HEK293T (cell line): Measurements from ENCODE around the gene PKP2.

ENCODE experiments used
- CTCF ChIA-PET: fragments of 350-600 bp; formaldehyde crosslinking; extraction: SDS; loops from one replicate; lab custom pipeline; 2021; ENCODE audit warnings: antibody characterized with exemption, inconsistent platforms; lab: Yijun Ruan, JAX
- POLR2A ChIA-PET: fragments of 350-600 bp; formaldehyde crosslinking; extraction: SDS; loops from one replicate; lab custom pipeline; 2020; ENCODE audit warnings: antibody characterized with exemption, inconsistent platforms; lab: Yijun Ruan, JAX
- DNase-seq: peaks from one replicate; pipeline ENCODE4 v3.0.0; 2012; ENCODE audit warnings: mixed read lengths; ENCODE audit errors: extremely low spot score
- ARNT ChIP-seq: fragments of 450-650 bp; IDR thresholded peaks from 2 replicates; pipeline ENCODE4 v1.6.1; 2017; ENCODE audit warnings: mild to moderate bottlenecking
- BHLHE40 ChIP-seq: fragments of 450-650 bp; IDR thresholded peaks from 2 replicates; pipeline ENCODE4 v1.6.1; 2016; ENCODE audit warnings: mild to moderate bottlenecking, moderate library complexity, borderline replicate concordance
- CTBP1 ChIP-seq: fragments of 450-650 bp; IDR thresholded peaks from 2 replicates; pipeline ENCODE4 v1.6.1; 2016; ENCODE audit warnings: borderline replicate concordance
- ELF4 ChIP-seq: fragments of 450-650 bp; IDR thresholded peaks from 2 replicates; pipeline ENCODE4 v1.6.1; 2017; ENCODE audit warnings: antibody characterized with exemption
- FOXA1 ChIP-seq: fragments of 450-650 bp; IDR thresholded peaks from 2 replicates; pipeline ENCODE4 v1.6.1; 2016; ENCODE audit warnings: mild to moderate bottlenecking
- FOXK2 ChIP-seq: fragments of 450-650 bp; IDR thresholded peaks from 2 replicates; pipeline ENCODE4 v1.6.1; 2016; ENCODE audit warnings: mild to moderate bottlenecking
- FOXM1 ChIP-seq: fragments of 450-650 bp; IDR thresholded peaks from 2 replicates; pipeline ENCODE4 v1.6.1; 2017; ENCODE audit warnings: mild to moderate bottlenecking, borderline replicate concordance
- HDGF ChIP-seq: fragments of 450-650 bp; IDR thresholded peaks from 2 replicates; pipeline ENCODE4 v1.6.1; 2017; ENCODE audit warnings: antibody characterized with exemption, borderline replicate concordance
- L3MBTL2 ChIP-seq: fragments of 450-650 bp; conservative IDR thresholded peaks from 2 replicates; pipeline ENCODE4 v1.6.1; 2016; ENCODE audit warnings: mild to moderate bottlenecking
- LEF1 ChIP-seq: fragments of 450-650 bp; IDR thresholded peaks from 2 replicates; pipeline ENCODE4 v1.6.1; 2017; ENCODE audit warnings: mild to moderate bottlenecking, borderline replicate concordance
- NFRKB ChIP-seq: fragments of 450-650 bp; IDR thresholded peaks from 2 replicates; pipeline ENCODE4 v1.6.1; 2016; ENCODE audit warnings: mild to moderate bottlenecking, moderate library complexity
- PKNOX1 ChIP-seq: fragments of 450-650 bp; IDR thresholded peaks from 2 replicates; pipeline ENCODE4 v1.6.1; 2016
- SP1 ChIP-seq: fragments of 450-650 bp; IDR thresholded peaks from 2 replicates; pipeline ENCODE4 v1.6.1; 2017
- SUZ12 ChIP-seq: fragments of 450-650 bp; IDR thresholded peaks from 2 replicates; pipeline ENCODE4 v1.6.1; 2016; ENCODE audit warnings: mild to moderate bottlenecking
- TARDBP ChIP-seq: fragments of 450-650 bp; IDR thresholded peaks from 2 replicates; pipeline ENCODE4 v1.6.1; 2016
- ZNF384 ChIP-seq: fragments of 450-650 bp; IDR thresholded peaks from 2 replicates; pipeline ENCODE4 v1.6.1; 2016

PKP2 gene

GRCh38 chr12:32921397-32921796 is 24.8 kb upstream of the PKP2 start:
- CTCF ChIA-PET = interaction anchor here (0.6 to 1.1 kb wide), 3 partner anchors 11 to 166 kb away, joined by 3 to 6 read pairs (median 5); partner anchors contain the start of gene YARS2
- TF ChIP-seq TARDBP = no peak

GRCh38 chr12:32920506-32921085 is 24.0 kb upstream of the PKP2 start:
- CTCF ChIA-PET = interaction anchor here (1.0 kb wide), 1 partner anchor 10 kb away, joined by 3 read pairs; no protein-coding TSS in a partner anchor
- POLR2A ChIA-PET = interaction anchor here (2.7 kb wide), 1 partner anchor 165 kb away, joined by 8 read pairs; the partner anchor contains the start of gene YARS2
- DNase-seq = no peak
- TF ChIP-seq CTBP1 (no peak), ARNT (no peak), HDGF (no peak), SP1 (no peak), FOXA1 (no peak), FOXM1 (no peak)

More at GRCh38 chr12:32921397-32921796, 24.8 kb upstream of the PKP2 start:
- POLR2A ChIA-PET = interaction anchor here (2.7 kb wide), 1 partner anchor 166 kb away, joined by 8 read pairs; the partner anchor contains the start of gene YARS2
- no peak for DNase-seq

GRCh38 chr12:32918890-32919801 is 22.6 kb upstream of the PKP2 start:
- TF ChIP-seq SP1 (no peak), ELF4 (no peak), BHLHE40 (no peak), L3MBTL2 (no peak), SUZ12 (no peak), ARNT (no peak), FOXA1 (no peak), FOXM1 (no peak), PKNOX1 (no peak), HDGF (no peak)
- DNase-seq = peak; percentile 46
- CTCF ChIA-PET = interaction anchor here (0.6 to 1.8 kb wide), 5 partner anchors 15 to 511 kb away, joined by 3 to 15 read pairs (median 3); partner anchors contain the start of gene YARS2
- POLR2A ChIA-PET = interaction anchor here (1.6 kb wide), 1 partner anchor 163 kb away, joined by 17 read pairs; the partner anchor contains the start of gene YARS2

GRCh38 chr12:32917094-32917611 is 20.6 kb upstream of the PKP2 start:
- TF ChIP-seq PKNOX1 = no peak
- TF ChIP-seq FOXM1 = no peak
- no peak for TF ChIP-seq ZNF384
- TF ChIP-seq SP1 = no peak
- TF ChIP-seq BHLHE40 = no peak
- no peak for TF ChIP-seq L3MBTL2
- no peak for TF ChIP-seq CTBP1
- DNase-seq = no peak
- ChIA-PET CTCF (interaction anchor here (1.5 to 1.6 kb wide), 2 partner anchors 11 to 161 kb away, joined by 7 to 9 read pairs; partner anchors contain the start of gene YARS2), POLR2A (interaction anchor here (1.0 to 1.9 kb wide), 2 partner anchors 160 to 161 kb away, joined by 3 to 13 read pairs; partner anchors contain the start of gene YARS2)

- POLR2A ChIA-PET = no interaction called here
- no peak for TF ChIP-seq FOXA1
- TF ChIP-seq ELF4 = no peak
- TF ChIP-seq TARDBP = no peak
- TF ChIP-seq FOXK2 = no peak
- no peak for TF ChIP-seq L3MBTL2
- TF ChIP-seq SP1 = no peak
- no peak for TF ChIP-seq FOXM1
- TF ChIP-seq BHLHE40 = no peak
- no peak for TF ChIP-seq PKNOX1
- TF ChIP-seq CTBP1 = no peak
- TF ChIP-seq ARNT = no peak
- no peak for TF ChIP-seq ZNF384
- no peak for TF ChIP-seq NFRKB
- no peak for TF ChIP-seq HDGF
- no peak for TF ChIP-seq SUZ12
- no peak for TF ChIP-seq LEF1
- CTCF ChIA-PET = interaction anchor here (0.8 kb wide), 1 partner anchor 152 kb away, joined by 5 read pairs; no protein-coding TSS in a partner anchor
- DNase-seq = no peak
These were observed 11.4 kb upstream of the PKP2 start for GRCh38 chr12:32907898-32908476.
